OCI-LY7 (cell line): Measurements from ENCODE around the gene PAX3. TPM values are rescaled to one million over a fixed set of nuclear protein-coding genes. Genes with fewer than 3 reads are reported as not detected.

Source experiments
- BruUV-seq: library from RNA; stranded (reverse); fragments of 400-500 nt; replicated peaks from 2 replicates; lab custom pipeline; 2021; lab: Mats Ljungman, UMichigan
- CTCF ChIA-PET: fragments of 300-600 bp; sonication (Branson Sonifier 250); formaldehyde crosslinking; loops from one replicate; lab custom pipeline; 2022; ENCODE audit warnings: antibody characterized with exemption; ENCODE audit not compliant: unreplicated experiment; lab: Charles Lee
- POLR2A ChIA-PET: fragments of 300-600 bp; sonication (Branson Sonifier 250); formaldehyde crosslinking; loops from one replicate; lab custom pipeline; 2022; ENCODE audit warnings: antibody characterized with exemption; lab: Charles Lee
- DNase-seq: peaks from one replicate; pipeline ENCODE4 v3.0.0-alpha.2; 2015; ENCODE audit warnings: low spot score
- H2AFZ ChIP-seq: fragments of 200-600 bp; sonication (generic), shearing (Covaris generic); 2 replicates; pipeline ENCODE4 v1.6.1; 2014; ENCODE audit warnings: mild to moderate bottlenecking, antibody characterized with exemption, low read length, moderate library complexity
- H3K27ac ChIP-seq: fragments of 200-600 bp; sonication (generic); 2 replicates; pipeline ENCODE4 v1.5.1; 2014; ENCODE audit warnings: mixed run types, low read depth, mild to moderate bottlenecking, moderate library complexity, low read length, inconsistent platforms; ENCODE audit not compliant: poor library complexity, severe bottlenecking
- H3K36me3 ChIP-seq: fragments of 200-600 bp; sonication (generic); 2 replicates; pipeline ENCODE4 v1.6.1; 2014; ENCODE audit warnings: mild to moderate bottlenecking, antibody characterized with exemption, low read length, moderate library complexity, mixed read lengths; ENCODE audit not compliant: insufficient read depth
- H3K4me1 ChIP-seq: fragments of 200-600 bp; sonication (generic); 2 replicates; pipeline ENCODE4 v1.5.1; 2014; ENCODE audit warnings: mild to moderate bottlenecking, low read length; ENCODE audit not compliant: insufficient read depth, poor library complexity, severe bottlenecking
- H3K4me2 ChIP-seq: fragments of 200-600 bp; sonication (generic); 2 replicates; pipeline ENCODE4 v1.6.1; 2014; ENCODE audit warnings: mild to moderate bottlenecking, low read length
- H3K4me3 ChIP-seq: fragments of 200-600 bp; sonication (generic); 2 replicates; pipeline ENCODE4 v1.5.1; 2014; ENCODE audit warnings: mild to moderate bottlenecking, low read depth, low read length; ENCODE audit not compliant: poor library complexity, severe bottlenecking
- H3K79me2 ChIP-seq: fragments of 200-600 bp; sonication (generic); 2 replicates; pipeline ENCODE4 v1.6.1; 2016; ENCODE audit warnings: low read depth, mild to moderate bottlenecking, low read length, moderate library complexity, mixed read lengths; ENCODE audit not compliant: insufficient read depth
- H3K9me2 ChIP-seq: fragments of 200-600 bp; sonication (generic); 2 replicates; pipeline ENCODE4 v1.6.1; 2016; ENCODE audit warnings: mild to moderate bottlenecking, low read length, mixed read lengths; ENCODE audit not compliant: insufficient read depth
- H3K9me3 ChIP-seq: fragments of 200-600 bp; sonication (generic); 2 replicates; pipeline ENCODE4 v1.6.1; 2014; ENCODE audit warnings: mild to moderate bottlenecking, mixed run types, low read length, mixed read lengths
- H4K20me1 ChIP-seq: fragments of 200-600 bp; sonication (generic); 2 replicates; pipeline ENCODE4 v1.6.1; 2014; ENCODE audit warnings: mild to moderate bottlenecking, antibody characterized with exemption, low read length, moderate library complexity, mixed read lengths; ENCODE audit not compliant: insufficient read depth
- CTCF ChIP-seq: fragments of 200-600 bp; sonication (generic); conservative IDR thresholded peaks from 2 replicates; pipeline ENCODE4 v1.5.1; 2014; ENCODE audit warnings: mild to moderate bottlenecking, antibody characterized with exemption, low read length, moderate library complexity, mixed read lengths
- EZH2phosphoT487 ChIP-seq: fragments of 200-600 bp; sonication (generic); IDR thresholded peaks from 2 replicates; pipeline ENCODE4 v1.6.1; 2018; ENCODE audit warnings: low read depth, borderline replicate concordance, mild to moderate bottlenecking, mixed run types, antibody characterized with exemption, low read length, moderate library complexity, mixed read lengths
- intact Hi-C: fragments of 100-400 bp; cut with micrococcal nuclease; formaldehyde crosslinking; loops from one replicate; pipeline ENCODE4 v1.10.0; 2022; ENCODE audit not compliant: unreplicated experiment
- total RNA-seq, 2 experiments: library from RNA; depleted of rRNA in 1 of 2; stranded (reverse); fragments of >200 nt in 1 of 2; shearing (Covaris generic) in 1 of 2; gene quantifications; 2 replicates each; pipeline ENCODE4 v1.2.3, GENCODE V29; 2014 to 2022

Gene PAX3
- total RNA-seq, 2 experiments from 2014 or later = not detected

GRCh38 chr2:222336442-222336841 is 37.6 kb upstream of the PAX3 start:
- Histone ChIP-seq H3K4me2 (no peak overlapping the region), H3K4me3 (no peak overlapping the region), H2AFZ (no peak overlapping the region), H4K20me1 (no peaks in the 10 kb centered on the region), H3K27ac (no peak overlapping the region), H3K79me2 (no peaks in the 10 kb centered on the region), H3K9me2 (no peaks in the 10 kb centered on the region), H3K9me3 (no peaks in the 10 kb centered on the region), H3K4me1 (no peaks in the 10 kb centered on the region), H3K36me3 (no peaks in the 10 kb centered on the region)
- no peak for DNase-seq
- TF ChIP-seq EZH2phosphoT487 (no peak), CTCF (no peak)
- intact Hi-C loops = no loop called here
- no TSS peak for BruUV-seq
- CTCF ChIA-PET = no interaction called here
- POLR2A ChIA-PET = no interaction called here

GRCh38 chr2:222334914-222335313 is 36.1 kb upstream of the PAX3 start:
- TF ChIP-seq EZH2phosphoT487 (no peak), CTCF (no peak)
- Histone ChIP-seq H3K4me2 (no peak overlapping the region), H3K4me1 (no peaks in the 10 kb centered on the region), H3K27ac (no peak overlapping the region), H4K20me1 (no peaks in the 10 kb centered on the region), H3K36me3 (no peaks in the 10 kb centered on the region), H3K4me3 (no peak overlapping the region), H3K79me2 (no peaks in the 10 kb centered on the region), H3K9me2 (no peaks in the 10 kb centered on the region), H2AFZ (no peak overlapping the region), H3K9me3 (no peaks in the 10 kb centered on the region)
- ChIA-PET CTCF (no interaction called here), POLR2A (interaction anchor here (0.7 kb wide), 1 partner anchor 104 kb away, joined by 3 read pairs; no protein-coding TSS in a partner anchor)
- intact Hi-C loops = no loop called here
- no TSS peak for BruUV-seq
- DNase-seq = no peak

- ChIA-PET POLR2A (interaction anchor here (1.7 kb wide), 1 partner anchor 19 kb away, joined by 4 read pairs; no protein-coding TSS in a partner anchor), CTCF (no interaction called here)
- no peaks in the 10 kb centered on the region for H3K36me3 ChIP-seq
These were observed 34.6 kb upstream of the PAX3 start for GRCh38 chr2:222333397-222333796.

More at GRCh38 chr2:222333397-222333796, 34.6 kb upstream of the PAX3 start:
- Histone ChIP-seq H3K27ac (no peak overlapping the region), H4K20me1 (no peaks in the 10 kb centered on the region), H3K79me2 (no peaks in the 10 kb centered on the region), H3K9me2 (no peaks in the 10 kb centered on the region), H3K9me3 (no peaks in the 10 kb centered on the region), H3K4me2 (no peak overlapping the region), H3K4me1 (no peaks in the 10 kb centered on the region), H2AFZ (no peak overlapping the region), H3K4me3 (no peak overlapping the region)
- BruUV-seq = no TSS peak
- intact Hi-C loops = no loop called here
- DNase-seq = no peak
- no peak for TF ChIP-seq CTCF
- TF ChIP-seq EZH2phosphoT487 = no peak
